Ramos (cell line): ENCODE measurements around the gene CAPN6.

ENCODE experiments used
- in situ Hi-C: fragments of 300-500 bp; cut with MboI; formaldehyde crosslinking; loops from one replicate; pipeline ENCODE4 v1.14.3; 2022; ENCODE audit warnings: low sequenced_read_pairs; ENCODE audit not compliant: unreplicated experiment

The CAPN6 gene

GRCh38 chrX:111207851-111208250 lies 62.4 kb downstream of the CAPN6 start:
- in situ Hi-C loops = no loop called here

- in situ Hi-C loops = no loop called here
Observed at GRCh38 chrX:111200327-111200726, 70.0 kb downstream of the CAPN6 start.

- in situ Hi-C loops = no loop called here
Observed at GRCh38 chrX:111199505-111199904, 70.8 kb downstream of the CAPN6 start.
